Measurements from ENCODE around the gene MED27.

MED27 gene

DNA sequence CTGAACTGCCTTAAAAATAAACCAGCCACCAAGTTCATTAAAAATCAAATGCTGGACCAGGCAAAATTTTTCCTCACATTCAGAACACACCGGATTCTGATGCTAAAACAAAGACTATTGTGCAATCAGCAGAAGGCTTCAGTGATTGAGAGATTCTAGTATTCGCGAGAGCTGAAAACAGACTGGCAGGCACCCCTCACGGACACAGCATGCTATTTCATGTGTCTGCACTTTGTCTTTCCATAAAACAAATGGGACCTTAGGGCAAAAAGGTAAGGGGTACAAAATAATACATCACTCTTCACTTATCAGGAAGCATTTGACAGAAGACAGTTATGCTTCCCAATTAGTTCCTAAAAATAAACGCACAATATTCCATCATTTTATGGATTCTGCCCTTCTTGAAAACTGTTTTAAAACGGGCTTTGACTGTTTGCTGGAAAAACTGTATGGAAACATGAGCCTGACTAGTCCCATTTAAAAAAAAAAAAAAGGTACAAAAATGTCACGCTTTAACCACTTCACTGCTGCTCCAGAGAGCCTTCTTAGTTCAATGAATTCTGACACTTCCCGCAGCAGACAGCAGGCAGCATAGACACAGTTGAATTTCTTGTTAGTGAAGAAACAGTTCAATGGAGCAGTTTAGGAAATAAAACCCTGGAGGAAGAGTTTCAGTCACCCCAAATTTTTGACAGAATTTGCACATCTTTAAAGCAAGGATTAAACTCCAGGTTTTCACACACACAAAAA, 99.2 kb downstream of the MED27 start:
- Histone ChIP-seq H3K4me1 (ENCODE audit: insufficient read depth, poor library complexity, severe bottlenecking) (no peaks in the 10 kb centered on the region), H3K9me3 (ENCODE audit: severe bottlenecking) (no peaks in the 10 kb centered on the region), H3K4me3 (ENCODE audit: severe bottlenecking) (no peak overlapping the region), H3K36me3 (ENCODE audit: low read depth) (no peaks in the 10 kb centered on the region), H3K27me3 (ENCODE audit: insufficient read depth, poor library complexity, severe bottlenecking) (no peaks in the 10 kb centered on the region), H3K27ac (ENCODE audit: poor library complexity, severe bottlenecking) (no peak overlapping the region)
- DNase-seq (ENCODE audit: low spot score) (no peak), ATAC-seq (ENCODE audit: low read depth) (no peak)
- TF ChIP-seq CTCF (IDR thresholded peaks at IDR 0.05; ENCODE audit: poor library complexity, severe bottlenecking) = no peak

- Histone ChIP-seq H3K27ac (ENCODE audit: poor library complexity, severe bottlenecking) (no peak overlapping the region), H3K27me3 (ENCODE audit: insufficient read depth, poor library complexity, severe bottlenecking) (no peaks in the 10 kb centered on the region), H3K9me3 (ENCODE audit: severe bottlenecking) (no peaks in the 10 kb centered on the region), H3K36me3 (ENCODE audit: low read depth) (no peaks in the 10 kb centered on the region), H3K4me3 (ENCODE audit: severe bottlenecking) (no peak overlapping the region), H3K4me1 (ENCODE audit: insufficient read depth, poor library complexity, severe bottlenecking) (no peaks in the 10 kb centered on the region)
- no peak for DNase-seq (ENCODE audit: low spot score)
- no peak for TF ChIP-seq CTCF (IDR thresholded peaks at IDR 0.05; ENCODE audit: poor library complexity, severe bottlenecking)
- no peak for ATAC-seq (ENCODE audit: low read depth)
Observed at GRCh38 chr9:131977109-131977838, 102.4 kb downstream of the MED27 start.

- no peak for TF ChIP-seq CTCF (IDR thresholded peaks at IDR 0.05; ENCODE audit: poor library complexity, severe bottlenecking)
- ATAC-seq (ENCODE audit: low read depth) = no peak
- Histone ChIP-seq H3K4me3 (ENCODE audit: severe bottlenecking) (no peak overlapping the region), H3K27ac (ENCODE audit: poor library complexity, severe bottlenecking) (no peak overlapping the region), H3K9me3 (ENCODE audit: severe bottlenecking) (no peaks in the 10 kb centered on the region), H3K27me3 (ENCODE audit: insufficient read depth, poor library complexity, severe bottlenecking) (no peaks in the 10 kb centered on the region), H3K36me3 (ENCODE audit: low read depth) (no peaks in the 10 kb centered on the region), H3K4me1 (ENCODE audit: insufficient read depth, poor library complexity, severe bottlenecking) (no peaks in the 10 kb centered on the region)
- no peak for DNase-seq (ENCODE audit: low spot score)
Observed at GRCh38 chr9:131976157-131977108, 103.2 kb downstream of the MED27 start.

GRCh38 chr9:131972889-131973288, 106.8 kb downstream of the MED27 start:
- Histone ChIP-seq H3K27ac (ENCODE audit: poor library complexity, severe bottlenecking) (no peak overlapping the region), H3K4me1 (ENCODE audit: insufficient read depth, poor library complexity, severe bottlenecking) (no peaks in the 10 kb centered on the region), H3K4me3 (ENCODE audit: severe bottlenecking) (no peak overlapping the region), H3K9me3 (ENCODE audit: severe bottlenecking) (no peaks in the 10 kb centered on the region), H3K36me3 (ENCODE audit: low read depth) (no peaks in the 10 kb centered on the region), H3K27me3 (ENCODE audit: insufficient read depth, poor library complexity, severe bottlenecking) (no peaks in the 10 kb centered on the region)
- no peak for TF ChIP-seq CTCF (IDR thresholded peaks at IDR 0.05; ENCODE audit: poor library complexity, severe bottlenecking)
- ATAC-seq (ENCODE audit: low read depth) (no peak), DNase-seq (ENCODE audit: low spot score) (no peak)

All from RWPE2 (cell line).